Measurements from ENCODE around the gene MAN2B2.
"Not testable (repeated sequence)": the region's sequence is repeated elsewhere in the genome, so short reads cannot be mapped to it uniquely, and the experiment has no call there.

MAN2B2 gene

GRCh38 chr4:6644792-6645530 is 70.0 kb downstream of the MAN2B2 start:
- FAIRE-seq = no peak

GRCh38 chr4:6647169-6647568 is 72.2 kb downstream of the MAN2B2 start:
- no peak for FAIRE-seq

DNA sequence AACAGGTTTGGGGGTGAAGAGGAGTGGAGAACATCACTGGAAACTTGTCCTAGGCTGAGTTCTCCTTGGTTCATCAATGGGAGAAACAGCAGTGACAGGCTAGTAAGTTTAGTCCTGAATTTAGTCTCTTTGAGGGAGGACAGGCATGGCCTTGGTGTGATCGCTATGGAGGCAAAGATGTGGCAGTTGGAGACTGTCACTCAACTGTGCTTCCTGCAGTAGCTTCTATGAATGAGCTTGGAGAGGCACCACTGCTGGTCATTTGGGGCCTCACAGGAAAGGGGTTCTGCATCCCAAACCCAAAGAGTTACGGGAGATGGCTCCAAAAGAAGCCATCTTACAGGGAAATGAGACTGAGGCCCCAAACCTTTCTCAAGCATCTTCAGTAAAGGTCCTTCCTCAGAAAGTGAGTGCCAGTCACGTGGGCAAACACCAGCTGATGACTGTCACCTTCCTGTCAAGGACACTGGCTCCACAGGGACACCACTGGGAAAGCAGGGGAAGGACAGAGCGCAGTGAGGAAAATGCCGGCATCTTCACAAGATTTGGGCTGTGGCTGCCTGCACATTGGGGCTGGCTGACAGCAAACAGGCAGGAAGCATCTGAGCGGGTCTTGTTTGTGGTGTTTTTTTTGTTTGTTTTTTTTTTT is 72.7 kb downstream of the MAN2B2 start:
- FAIRE-seq = no peak

DNA sequence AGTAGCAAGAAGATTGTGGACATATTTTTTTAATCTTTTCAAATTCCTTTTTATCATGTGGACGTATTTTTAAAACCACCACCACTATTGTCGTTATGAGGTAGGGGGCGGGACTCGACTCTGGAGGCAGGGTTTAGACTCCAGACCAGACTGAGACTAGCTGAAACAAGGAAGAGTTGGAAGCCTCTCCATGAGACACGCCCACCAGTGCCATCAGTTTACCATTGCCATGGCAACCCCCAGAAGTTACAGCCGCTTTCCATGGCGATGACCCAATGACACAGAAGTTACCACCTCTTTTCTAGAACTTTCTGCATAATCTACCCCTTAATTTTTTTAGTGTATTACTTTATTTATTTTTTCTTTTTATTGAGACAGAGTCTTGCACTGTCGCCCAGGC is 74.2 kb downstream of the MAN2B2 start:
- FAIRE-seq = no peak

GRCh38 chr4:6654211-6654610 is 79.2 kb downstream of the MAN2B2 start:
- FAIRE-seq = not testable (repeated sequence)

DNA sequence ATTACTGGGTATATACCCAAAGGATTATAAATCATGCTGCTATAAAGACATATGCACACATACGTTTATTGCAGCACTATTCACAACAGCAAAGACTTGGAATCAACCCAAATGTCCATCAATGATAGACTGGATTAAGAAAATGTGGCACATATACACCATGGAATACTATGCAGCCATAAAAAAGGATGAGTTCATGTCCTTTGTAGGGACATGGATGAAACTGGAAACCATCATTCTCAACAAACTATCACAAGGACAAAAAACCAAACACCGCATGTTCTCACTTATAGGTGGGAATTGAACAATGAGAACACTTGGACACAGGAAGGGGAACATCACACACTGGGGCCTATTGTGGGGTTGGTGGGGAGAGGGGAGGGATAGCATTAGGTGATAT is 80.3 kb downstream of the MAN2B2 start:
- FAIRE-seq = not testable (repeated sequence)

GRCh38 chr4:6655924-6656323 is 80.9 kb downstream of the MAN2B2 start:
- no peak for FAIRE-seq

DNA sequence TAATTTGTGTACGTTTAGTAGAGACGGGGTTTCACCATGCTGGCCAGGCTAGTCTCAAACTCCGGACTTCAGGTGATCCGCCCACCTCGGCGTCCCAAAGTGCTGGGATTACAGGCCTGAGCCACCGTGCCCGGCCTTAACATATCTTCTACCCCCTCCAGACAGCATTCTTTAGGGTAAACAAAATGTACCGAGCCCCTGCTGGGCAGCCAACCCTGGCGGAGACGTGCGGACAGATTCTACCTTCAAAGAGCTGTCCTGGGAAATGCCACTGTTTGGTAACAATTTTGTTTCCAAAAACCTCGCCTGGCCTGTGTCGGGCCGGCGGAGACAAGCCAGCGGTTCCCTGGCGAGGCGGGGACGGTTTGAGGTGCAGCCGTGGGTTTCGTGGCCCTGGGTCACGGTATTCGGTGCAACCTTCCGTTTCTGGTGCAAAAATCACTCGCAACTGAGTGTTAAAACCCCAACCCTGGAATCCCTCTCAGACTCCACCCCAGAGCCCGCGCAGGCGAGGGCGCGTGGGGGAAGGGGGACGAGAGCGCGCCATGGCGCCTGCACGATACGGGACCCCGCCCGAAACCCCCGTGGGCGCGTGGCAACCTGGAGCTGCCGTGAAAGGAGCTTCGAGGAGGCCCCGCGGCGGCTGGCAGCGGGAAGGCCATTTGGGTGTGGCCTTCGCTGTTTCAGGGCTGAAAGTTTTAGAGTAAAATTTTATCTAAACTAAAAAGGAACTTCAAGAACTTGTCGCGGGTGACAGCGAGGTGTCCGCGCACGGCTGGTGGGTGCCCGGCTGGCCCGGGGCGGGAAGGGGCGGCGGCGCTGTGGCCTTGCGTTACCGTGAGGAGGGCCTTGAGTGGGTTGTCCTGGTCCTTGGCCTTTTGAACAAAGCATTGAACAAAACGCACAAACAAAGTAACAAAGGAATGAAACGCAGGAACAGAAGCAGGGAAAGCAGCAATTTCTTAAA is 82.5 kb downstream of the MAN2B2 start:
- no peak for FAIRE-seq

GRCh38 chr4:6658209-6658595 is 83.2 kb downstream of the MAN2B2 start:
- no peak for FAIRE-seq

DNA sequence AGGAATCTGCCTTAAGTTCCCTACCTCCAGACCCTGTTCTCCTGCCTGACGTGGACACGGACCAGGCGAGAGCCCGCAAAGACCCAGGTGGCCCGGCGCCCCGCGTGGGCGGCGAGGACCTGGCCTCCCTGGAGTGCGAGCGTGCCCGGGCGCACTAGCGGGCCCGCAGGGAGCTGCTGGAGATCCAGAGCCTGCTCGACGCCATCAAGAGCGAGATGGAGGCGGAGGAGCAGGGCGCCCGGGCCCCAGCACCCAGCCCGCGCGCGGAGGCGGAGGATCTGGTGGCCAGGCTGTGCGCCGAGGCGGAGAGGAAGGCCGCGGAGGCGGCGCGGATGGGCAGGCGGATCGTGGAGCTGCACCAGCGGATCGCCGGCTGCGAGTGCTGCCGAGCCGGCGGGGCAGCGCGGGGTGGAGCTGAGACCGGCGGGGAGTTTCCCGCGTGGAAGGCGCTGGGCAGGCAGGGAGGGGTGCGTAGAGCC is 83.6 kb downstream of the MAN2B2 start:
- FAIRE-seq = no peak

DNA sequence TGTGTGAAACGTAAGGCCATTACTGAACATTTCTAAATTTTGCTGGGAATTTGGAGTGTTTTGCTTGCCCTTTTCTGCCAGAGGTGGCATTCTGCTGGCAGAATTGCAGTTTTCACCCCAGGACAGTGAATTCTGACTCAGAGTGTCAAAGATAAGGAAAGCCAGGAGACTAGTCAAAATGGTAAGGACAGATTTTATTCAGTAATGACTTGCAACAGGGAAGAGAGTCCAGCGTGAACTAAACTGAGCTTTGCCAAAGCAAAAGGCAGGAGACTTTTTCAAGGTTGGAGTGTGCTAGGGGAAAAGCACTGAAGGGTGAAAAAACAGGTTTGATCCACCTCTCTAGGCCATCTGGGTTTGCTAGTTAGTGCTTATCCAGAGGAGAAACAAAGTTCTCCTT is 84.9 kb downstream of the MAN2B2 start:
- no peak for FAIRE-seq

GRCh38 chr4:6660430-6660829 is 85.4 kb downstream of the MAN2B2 start:
- FAIRE-seq = no peak

DNA sequence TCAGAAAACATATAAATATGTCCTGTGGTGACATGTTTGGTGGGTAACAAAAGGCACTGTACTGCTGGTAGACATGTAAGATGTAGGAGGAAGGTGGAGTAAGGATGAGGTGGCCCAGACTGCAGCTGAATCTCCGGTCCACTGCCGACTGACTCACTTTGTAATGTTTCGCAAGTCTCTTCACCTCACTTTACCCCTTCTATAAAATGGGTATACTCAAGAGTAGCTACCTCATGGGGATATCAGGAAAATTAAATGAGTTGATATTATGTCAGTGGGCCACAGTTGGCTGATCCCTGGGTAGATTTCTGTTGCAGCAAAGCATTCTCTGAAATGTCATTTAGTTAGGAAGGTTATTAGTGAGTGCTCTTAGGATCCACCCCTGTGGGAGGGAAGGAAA is 87.6 kb downstream of the MAN2B2 start:
- no peak for FAIRE-seq

- no peak for FAIRE-seq
Measured at GRCh38 chr4:6663596-6664393, 88.8 kb downstream of the MAN2B2 start.

DNA sequence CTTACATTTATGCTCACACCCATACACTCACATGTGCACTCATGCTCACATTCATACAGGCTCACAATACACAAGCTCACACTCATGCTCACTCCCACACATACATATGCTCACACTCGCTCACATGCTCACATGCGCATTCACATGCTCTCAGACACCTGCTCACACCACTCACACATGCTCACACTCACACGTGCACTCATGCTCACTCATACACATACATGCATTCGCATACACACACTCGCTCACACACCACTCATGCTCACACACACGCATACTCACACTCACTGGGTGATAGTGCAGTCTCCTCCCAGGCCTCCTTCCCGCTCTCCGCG is 90.3 kb downstream of the MAN2B2 start:
- FAIRE-seq = no peak

DNA sequence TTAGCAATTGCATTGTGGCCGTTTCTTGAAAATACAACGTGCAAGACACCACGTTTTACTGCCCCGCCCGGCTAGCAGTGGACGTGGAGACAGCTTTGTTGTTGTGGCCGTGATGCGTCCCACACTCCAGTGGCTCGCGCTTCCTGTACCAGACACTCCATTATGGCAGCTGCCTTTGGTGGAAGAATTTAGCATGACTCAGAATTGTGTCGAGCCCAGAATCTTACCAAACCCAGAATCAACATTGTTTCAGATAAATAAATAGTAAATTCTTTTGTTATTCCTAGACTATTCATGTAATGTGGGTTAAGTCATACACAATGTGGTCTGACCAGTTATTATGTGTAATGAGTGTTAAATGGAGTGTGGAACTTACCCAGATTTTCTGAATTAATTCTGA is 93.4 kb downstream of the MAN2B2 start:
- FAIRE-seq = no peak

- no peak for FAIRE-seq
Measured at GRCh38 chr4:6671648-6672047, 96.7 kb downstream of the MAN2B2 start.

- no peak for FAIRE-seq
Measured at GRCh38 chr4:6672131-6672530, 97.1 kb downstream of the MAN2B2 start.

- not testable (repeated sequence) for FAIRE-seq
Measured at GRCh38 chr4:6672541-6673190, 97.7 kb downstream of the MAN2B2 start.

Data from G401.6 (cell line).